Measurements from ENCODE around the gene DIPK1C.

The DIPK1C gene

DNA sequence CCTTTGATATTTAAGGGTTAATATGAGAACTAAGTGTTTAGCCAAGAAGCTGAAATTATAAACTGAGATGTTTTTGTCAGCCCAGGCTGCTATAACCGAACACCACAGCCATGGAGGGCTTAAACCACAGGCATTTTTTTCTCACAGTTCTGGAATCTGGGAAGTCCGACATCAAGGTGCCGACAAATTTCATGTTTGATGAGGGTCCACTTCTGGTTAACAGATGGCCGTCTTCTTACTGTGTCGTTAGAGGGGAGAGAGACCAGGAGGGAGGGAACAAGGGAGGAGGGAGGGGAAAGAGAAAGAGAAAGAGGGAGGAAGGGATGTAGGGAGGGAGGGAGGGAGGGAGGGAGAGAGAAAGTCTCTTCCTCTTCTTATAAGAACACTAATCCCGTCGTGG is 32.6 kb upstream of the DIPK1C start:
- TF ChIP-seq, protein P1, sequence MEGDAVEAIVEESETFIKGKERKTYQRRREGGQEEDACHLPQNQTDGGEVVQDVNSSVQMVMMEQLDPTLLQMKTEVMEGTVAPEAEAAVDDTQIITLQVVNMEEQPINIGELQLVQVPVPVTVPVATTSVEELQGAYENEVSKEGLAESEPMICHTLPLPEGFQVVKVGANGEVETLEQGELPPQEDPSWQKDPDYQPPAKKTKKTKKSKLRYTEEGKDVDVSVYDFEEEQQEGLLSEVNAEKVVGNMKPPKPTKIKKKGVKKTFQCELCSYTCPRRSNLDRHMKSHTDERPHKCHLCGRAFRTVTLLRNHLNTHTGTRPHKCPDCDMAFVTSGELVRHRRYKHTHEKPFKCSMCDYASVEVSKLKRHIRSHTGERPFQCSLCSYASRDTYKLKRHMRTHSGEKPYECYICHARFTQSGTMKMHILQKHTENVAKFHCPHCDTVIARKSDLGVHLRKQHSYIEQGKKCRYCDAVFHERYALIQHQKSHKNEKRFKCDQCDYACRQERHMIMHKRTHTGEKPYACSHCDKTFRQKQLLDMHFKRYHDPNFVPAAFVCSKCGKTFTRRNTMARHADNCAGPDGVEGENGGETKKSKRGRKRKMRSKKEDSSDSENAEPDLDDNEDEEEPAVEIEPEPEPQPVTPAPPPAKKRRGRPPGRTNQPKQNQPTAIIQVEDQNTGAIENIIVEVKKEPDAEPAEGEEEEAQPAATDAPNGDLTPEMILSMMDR (IDR thresholded peaks at IDR 0.05), result no peak
- no peak overlapping the region for H3K27ac ChIP-seq
- H3K4me3 ChIP-seq (ENCODE audit: low read depth in 1 of 2, low read length in 1 of 2), result no peak overlapping the region
- no peaks in the 10 kb centered on the region for H3K4me1 ChIP-seq (ENCODE audit: control insufficient read depth in 1 of 2, insufficient read depth in 1 of 2, low read depth in 1 of 2, low read length in 1 of 2)
- peaks cover 47% of the 10 kb centered on the region for H3K27me3 ChIP-seq
- H3K36me3 ChIP-seq, result no peaks in the 10 kb centered on the region
- H3K9me3 ChIP-seq, result no peaks in the 10 kb centered on the region

DNA sequence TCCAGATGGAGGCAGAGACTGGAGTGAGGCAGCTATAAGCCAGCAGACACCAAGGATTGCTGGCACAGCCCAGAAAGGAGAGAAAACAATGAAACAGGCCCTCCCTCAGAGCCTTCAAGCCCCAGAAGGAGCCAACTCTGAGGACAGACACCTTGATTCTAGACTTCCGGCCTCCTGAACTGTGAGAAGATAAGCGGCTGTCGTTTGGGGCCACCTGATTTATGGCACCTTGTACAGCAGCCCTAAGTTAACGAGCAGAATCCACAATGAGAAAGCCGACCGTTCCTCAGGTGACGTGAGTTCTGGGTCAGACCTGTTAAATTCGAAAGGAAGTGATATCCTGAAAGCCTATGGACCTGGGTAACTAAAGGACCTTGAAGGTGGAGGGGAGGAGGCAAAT is 31.8 kb upstream of the DIPK1C start:
- no peak overlapping the region for H3K4me3 ChIP-seq (ENCODE audit: low read depth in 1 of 2, low read length in 1 of 2)
- H3K27ac ChIP-seq, result no peak overlapping the region
- H3K4me1 ChIP-seq (ENCODE audit: control insufficient read depth in 1 of 2, insufficient read depth in 1 of 2, low read depth in 1 of 2, low read length in 1 of 2), result no peaks in the 10 kb centered on the region
- TF ChIP-seq, protein P1 (IDR thresholded peaks at IDR 0.05), result no peak
- no peaks in the 10 kb centered on the region for H3K9me3 ChIP-seq
- H3K36me3 ChIP-seq, result no peaks in the 10 kb centered on the region
- peaks cover 44% of the 10 kb centered on the region for H3K27me3 ChIP-seq

DNA sequence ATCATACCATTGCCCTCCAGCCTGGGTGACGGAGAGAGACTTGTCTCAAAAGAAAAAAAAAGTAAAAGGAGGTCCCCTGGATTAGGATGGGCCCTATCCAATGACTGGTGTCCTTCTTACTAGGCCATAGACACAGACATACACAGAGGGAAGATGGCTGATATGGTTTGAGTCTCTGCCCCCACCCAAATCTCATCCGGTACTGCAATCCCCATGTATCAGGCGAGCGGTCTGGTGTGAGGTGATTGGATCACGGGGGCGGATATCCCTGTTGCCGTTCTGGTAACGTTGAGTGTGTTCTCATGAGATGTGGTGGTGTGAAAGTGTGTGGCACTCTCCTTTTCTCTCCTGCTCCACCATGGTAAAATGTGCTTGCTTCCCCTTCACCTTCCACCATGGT is 31.2 kb upstream of the DIPK1C start:
- TF ChIP-seq, protein P1 (IDR thresholded peaks at IDR 0.05), result no peak
- Histone ChIP-seq H3K36me3 (no peaks in the 10 kb centered on the region), H3K4me3 (ENCODE audit: low read depth in 1 of 2, low read length in 1 of 2) (no peak overlapping the region), H3K27ac (no peak overlapping the region), H3K27me3 (peaks cover 40% of the 10 kb centered on the region), H3K9me3 (no peaks in the 10 kb centered on the region), H3K4me1 (ENCODE audit: control insufficient read depth in 1 of 2, insufficient read depth in 1 of 2, low read depth in 1 of 2, low read length in 1 of 2) (no peaks in the 10 kb centered on the region)

DNA sequence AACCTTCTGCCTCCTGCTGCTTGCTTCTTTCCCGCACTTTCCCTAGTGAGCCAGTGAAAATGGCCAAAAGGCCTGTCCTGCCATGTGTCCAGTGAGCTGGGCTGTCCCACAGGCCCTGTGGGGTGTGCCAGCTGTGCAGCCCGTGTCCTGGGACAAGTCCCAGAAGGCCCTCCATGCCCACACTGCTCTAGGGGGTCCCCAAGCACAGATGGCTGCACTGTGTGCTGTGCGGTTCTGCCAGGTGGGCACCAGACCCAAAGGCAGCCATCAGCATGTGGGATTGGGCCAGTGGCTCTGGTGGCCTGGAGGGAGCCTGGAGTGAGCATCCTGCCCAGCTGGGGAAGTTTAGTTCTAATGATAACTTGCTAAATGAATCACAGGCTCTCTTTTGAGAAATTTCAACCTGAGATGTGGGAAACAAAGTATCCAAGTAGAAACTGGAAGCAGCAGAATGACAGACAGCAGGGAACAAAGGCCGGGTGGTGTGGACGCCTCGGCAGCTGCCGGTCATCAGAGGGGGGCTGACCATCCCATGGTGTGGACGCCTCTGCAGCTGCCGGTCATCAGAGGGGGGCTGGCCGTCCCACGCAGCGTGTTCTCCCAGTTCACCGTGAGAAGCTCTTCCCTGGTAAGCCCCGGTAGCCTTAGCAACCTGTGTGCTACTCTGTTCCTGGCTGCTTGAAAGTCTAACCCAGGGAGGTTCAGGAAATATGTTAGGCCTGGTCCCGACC is 29.2 kb upstream of the DIPK1C start:
- Histone ChIP-seq H3K27me3 (peaks cover 39% of the 10 kb centered on the region), H3K4me3 (ENCODE audit: low read depth in 1 of 2, low read length in 1 of 2) (no peak overlapping the region), H3K36me3 (no peaks in the 10 kb centered on the region), H3K4me1 (ENCODE audit: control insufficient read depth in 1 of 2, insufficient read depth in 1 of 2, low read depth in 1 of 2, low read length in 1 of 2) (no peaks in the 10 kb centered on the region), H3K9me3 (no peaks in the 10 kb centered on the region), H3K27ac (no peak overlapping the region)
- TF ChIP-seq, protein P1 (IDR thresholded peaks at IDR 0.05), result no peak

DNA sequence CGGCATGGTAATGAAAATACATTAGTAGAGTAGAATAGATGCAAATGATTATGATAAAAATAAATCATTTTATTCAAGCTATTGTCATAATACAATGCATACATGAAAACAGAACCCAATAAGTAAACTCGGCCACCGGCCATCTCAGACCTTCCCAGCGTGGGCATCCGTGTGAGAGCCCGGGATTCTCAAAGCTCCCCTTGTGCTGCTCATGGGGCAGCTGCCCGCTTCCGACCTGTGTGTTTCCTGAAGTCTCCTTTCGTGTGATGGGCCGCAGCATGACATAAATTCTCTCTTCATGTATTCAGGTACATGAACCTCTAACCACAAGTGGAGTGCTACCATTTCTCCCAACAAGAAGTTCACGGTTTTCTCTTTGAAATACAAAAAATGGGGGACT is 25.6 kb upstream of the DIPK1C start:
- H3K27ac ChIP-seq, result no peak overlapping the region
- no peaks in the 10 kb centered on the region for H3K36me3 ChIP-seq
- H3K4me3 ChIP-seq (ENCODE audit: low read depth in 1 of 2, low read length in 1 of 2), result no peak overlapping the region
- H3K9me3 ChIP-seq, result no peaks in the 10 kb centered on the region
- TF ChIP-seq, protein P1 (IDR thresholded peaks at IDR 0.05), result no peak
- no peaks in the 10 kb centered on the region for H3K4me1 ChIP-seq (ENCODE audit: control insufficient read depth in 1 of 2, insufficient read depth in 1 of 2, low read depth in 1 of 2, low read length in 1 of 2)
- peaks cover 29% of the 10 kb centered on the region for H3K27me3 ChIP-seq

Data from neutrophil (primary cell).